NT2/D1 (cell line): ENCODE results near the gene HABP4.

Experiments used
- SUZ12 ChIP-seq: IDR thresholded peaks from 2 replicates; pipeline ENCODE4 v1.6.1; 2011; ENCODE audit not compliant: insufficient read length, insufficient read depth; ENCODE audit errors: extremely low read depth
- YY1 ChIP-seq: IDR thresholded peaks from 2 replicates; pipeline ENCODE4 v1.6.1; 2011; ENCODE audit not compliant: insufficient read length, insufficient read depth
- ZNF274 ChIP-seq: IDR thresholded peaks from 2 replicates; pipeline ENCODE4 v1.6.1; 2011; ENCODE audit warnings: mild to moderate bottlenecking, low read depth, low read length

DNA sequence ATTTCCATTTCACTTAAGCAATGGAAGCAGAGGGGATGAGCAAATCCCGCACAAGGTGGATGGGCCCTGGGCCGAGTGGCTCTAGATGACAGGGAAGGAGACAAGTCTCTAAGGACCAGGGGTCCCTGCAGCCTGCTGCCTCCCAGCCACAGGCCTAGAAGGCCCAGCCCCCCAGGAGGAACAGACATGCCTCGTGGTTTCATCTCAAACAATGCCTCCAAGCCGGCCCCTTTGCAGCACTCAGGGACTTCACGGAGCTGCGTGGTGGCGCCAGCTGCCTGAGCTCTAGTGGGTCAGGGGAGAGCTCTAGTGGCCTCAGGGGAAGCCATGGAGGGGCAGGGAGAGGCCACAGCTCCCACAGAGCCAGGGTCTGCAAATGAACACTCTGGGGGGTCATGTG lies 48.8 kb downstream of the HABP4 start:
- no peak for TF ChIP-seq YY1
- TF ChIP-seq SUZ12 = no peak
- TF ChIP-seq ZNF274 = no peak
